Uterus (tissue), 4 donors: Measurements from ENCODE around the gene RELT. TPM values are rescaled to one million over a fixed set of nuclear protein-coding genes. Genes with fewer than 3 reads are reported as not detected.
A peak's percentile ranks its signal among the peaks of the same experiment; 100 is the strongest.

Experiments
- DNase-seq, 2 donors: peaks; one replicate each; pipeline ENCODE4 v3.0.0-alpha.2; 2019 to 2020
- H3K27ac ChIP-seq, 2 donors: fragments of 200-600 bp; sonication (generic); 1 replicate in 1 of 2; 2 replicates in 1 of 2; pipeline ENCODE4 v1.5.1; 2016 to 2018
- H3K27me3 ChIP-seq, 2 donors: fragments of 200-600 bp; sonication (generic); one replicate each; pipeline ENCODE4 v1.5.1; 2018 to 2019; ENCODE audit warnings: control low read depth in 1 of 2
- H3K36me3 ChIP-seq, 2 donors: fragments of 200-600 bp; sonication (generic); one replicate each; pipeline ENCODE4 v1.5.1; 2019; ENCODE audit warnings: control low read depth in 1 of 2
- H3K4me1 ChIP-seq, 2 donors: fragments of 200-600 bp; sonication (generic); one replicate each; pipeline ENCODE4 v1.5.1; 2018 to 2019; ENCODE audit warnings: control low read depth in 1 of 2
- H3K4me3 ChIP-seq, 2 donors: fragments of 200-600 bp; sonication (generic); 1 replicate in 1 of 2; 2 replicates in 1 of 2; pipeline ENCODE4 v1.5.1; 2018 to 2019; ENCODE audit warnings: mild to moderate bottlenecking in 1 of 2
- H3K9me3 ChIP-seq, 2 donors: fragments of 200-600 bp; sonication (generic); one replicate each; pipeline ENCODE4 v1.5.1; 2019; ENCODE audit warnings: control low read depth in 1 of 2
- CTCF ChIP-seq, 4 experiments: fragments of 200-600 bp in 2 of 4; fragments of 450-650 bp in 2 of 4; sonication (generic) in 2 of 4; IDR thresholded peaks; one replicate each; pipeline ENCODE4 v1.5.1; 2016 to 2019; ENCODE audit warnings: antibody characterized with exemption in 4 of 4, mild to moderate bottlenecking in 2 of 4, moderate library complexity in 1 of 4
- POLR2A ChIP-seq, 2 donors: fragments of 450-650 bp; IDR thresholded peaks; one replicate each; pipeline ENCODE4 v1.6.1; 2016; ENCODE audit warnings: antibody characterized with exemption in 2 of 2, mild to moderate bottlenecking in 1 of 2, moderate library complexity in 1 of 2
- intact Hi-C: fragments of 100-400 bp; cut with DNase I; formaldehyde crosslinking; loops from one replicate; pipeline ENCODE4 v1.15.1; 2023; ENCODE audit warnings: low total_unique reads
- total RNA-seq, 4 donors: library from RNA; depleted of rRNA in 3 of 4; stranded (reverse); fragments of >200 nt in 3 of 4; gene quantifications; one replicate each; pipeline versions ENCODE4 v1.1.0 to v1.2.4, GENCODE V29; 2014 to 2023
- donor health status: DM: yes; HTN: yes; CAD: no.

The RELT gene
- total RNA-seq, 4 donors from 2014 or later: 0.29 to 5.8 (median 3.3) TPM; not detected in 1

DNA sequence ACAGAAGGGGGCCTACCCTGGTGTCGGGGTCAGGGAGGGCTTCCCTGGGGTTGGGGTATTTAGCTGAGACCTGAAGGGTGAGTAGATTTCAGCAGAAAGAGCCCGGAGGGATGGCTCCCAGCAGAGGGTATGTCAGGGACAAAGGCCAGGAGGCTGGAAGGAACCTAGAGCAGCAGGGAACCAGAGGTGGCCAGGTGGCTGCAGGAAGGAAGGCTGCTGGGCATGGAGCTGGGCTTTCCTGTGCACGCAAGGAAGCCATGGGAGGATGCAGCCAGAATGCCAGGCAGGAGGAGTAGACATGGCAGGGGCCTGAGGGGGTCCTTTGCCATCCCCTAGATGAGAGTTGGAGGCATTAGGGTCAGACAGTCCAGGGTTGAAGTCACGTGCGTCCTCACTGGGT lies 27.4 kb upstream of the RELT start:
- Histone ChIP-seq H3K9me3 (no peaks in the 10 kb centered on the region), H3K4me1 (peaks cover 5 to 13% of the 10 kb centered on the region in 2 donors), H3K27ac (no peak overlapping the region), H3K4me3 (no peak overlapping the region), H3K27me3 (no peaks in the 10 kb centered on the region), H3K36me3 (no peaks in the 10 kb centered on the region)
- DNase-seq: no peak
- no peak for TF ChIP-seq CTCF (IDR thresholded peaks at IDR 0.05)
- no peak for TF ChIP-seq POLR2A (IDR thresholded peaks at IDR 0.05)
- intact Hi-C loops: loop anchor here (5.0 kb wide), 1 partner anchor 43 kb away; no protein-coding TSS in a partner anchor

GRCh38 chr11:73349633-73350032 lies 26.6 kb upstream of the RELT start:
- no peak for DNase-seq
- Histone ChIP-seq H3K36me3 (no peaks in the 10 kb centered on the region), H3K27me3 (no peaks in the 10 kb centered on the region), H3K4me1 (peaks cover 0 to 6% of the 10 kb centered on the region in 2 donors), H3K4me3 (no peak overlapping the region), H3K27ac (no peak overlapping the region), H3K9me3 (no peaks in the 10 kb centered on the region)
- intact Hi-C loops: loop anchor here (5.0 kb wide), 1 partner anchor 43 kb away; no protein-coding TSS in a partner anchor
- TF ChIP-seq CTCF (IDR thresholded peaks at IDR 0.05): no peak
- no peak for TF ChIP-seq POLR2A (IDR thresholded peaks at IDR 0.05)

GRCh38 chr11:73350908-73351636 lies 25.1 kb upstream of the RELT start:
- Histone ChIP-seq H3K36me3 (no peaks in the 10 kb centered on the region), H3K27me3 (no peaks in the 10 kb centered on the region), H3K27ac (peak overlapping the region in 1 of 2 donors; percentile 41), H3K9me3 (no peaks in the 10 kb centered on the region), H3K4me3 (no peak overlapping the region), H3K4me1 (no peaks in the 10 kb centered on the region)
- TF ChIP-seq POLR2A (IDR thresholded peaks at IDR 0.05) (no peak), CTCF (IDR thresholded peaks at IDR 0.05) (peak; percentile 85 to 96 (median 90))
- intact Hi-C loops: no loop called here
- DNase-seq: peak in 1 of 2 donors; percentile 64

GRCh38 chr11:73353422-73353821 lies 22.8 kb upstream of the RELT start:
- Histone ChIP-seq H3K27ac (no peak overlapping the region), H3K4me3 (no peak overlapping the region), H3K36me3 (no peaks in the 10 kb centered on the region), H3K4me1 (no peaks in the 10 kb centered on the region), H3K9me3 (no peaks in the 10 kb centered on the region), H3K27me3 (no peaks in the 10 kb centered on the region)
- TF ChIP-seq CTCF (IDR thresholded peaks at IDR 0.05): no peak
- TF ChIP-seq POLR2A (IDR thresholded peaks at IDR 0.05): no peak
- DNase-seq: no peak
- intact Hi-C loops: no loop called here

- no peak for TF ChIP-seq POLR2A (IDR thresholded peaks at IDR 0.05)
- no peak for TF ChIP-seq CTCF (IDR thresholded peaks at IDR 0.05)
- H3K27ac ChIP-seq: no peak overlapping the region
- intact Hi-C loops: no loop called here
- DNase-seq: no peak
- H3K4me3 ChIP-seq: no peak overlapping the region
- no peaks in the 10 kb centered on the region for H3K27me3 ChIP-seq
- no peaks in the 10 kb centered on the region for H3K4me1 ChIP-seq
- no peaks in the 10 kb centered on the region for H3K9me3 ChIP-seq
- H3K36me3 ChIP-seq: no peaks in the 10 kb centered on the region
These were observed 21.1 kb upstream of the RELT start for GRCh38 chr11:73355109-73355508.
